Suprapubic skin (tissue), 4 donors: Measurements from ENCODE around the gene UMAD1. TPM values are rescaled to one million over a fixed set of nuclear protein-coding genes. Genes with fewer than 3 reads are reported as not detected.

Source experiments
- DNase-seq, 2 donors: peaks; one replicate each; pipeline ENCODE4 v3.0.0-alpha.2; 2019; ENCODE audit warnings: low spot score in 2 of 2
- H3K27ac ChIP-seq: fragments of 200-600 bp; sonication (generic); one replicate; pipeline ENCODE4 v1.5.1; 2019
- H3K27me3 ChIP-seq: fragments of 200-600 bp; sonication (generic); one replicate; pipeline ENCODE4 v1.5.1; 2019
- H3K36me3 ChIP-seq: fragments of 200-600 bp; sonication (generic); one replicate; pipeline ENCODE4 v1.5.1; 2019
- H3K4me1 ChIP-seq: fragments of 200-600 bp; sonication (generic); one replicate; pipeline ENCODE4 v1.5.1; 2019
- H3K4me3 ChIP-seq: fragments of 200-600 bp; sonication (generic); one replicate; pipeline ENCODE4 v1.5.1; 2019; ENCODE audit warnings: mild to moderate bottlenecking
- H3K9me3 ChIP-seq: fragments of 200-600 bp; sonication (generic); one replicate; pipeline ENCODE4 v1.5.1; 2019
- EP300 ChIP-seq: sonication (generic); formaldehyde crosslinking; IDR thresholded peaks from one replicate; pipeline ENCODE4 v1.6.1; 2017; ENCODE audit warnings: antibody characterized with exemption
- POLR2A ChIP-seq, 2 donors: fragments of 450-650 bp; IDR thresholded peaks; one replicate each; pipeline ENCODE4 v1.6.1; 2017; ENCODE audit warnings: antibody characterized with exemption in 2 of 2, mild to moderate bottlenecking in 2 of 2, moderate library complexity in 2 of 2
- POLR2AphosphoS5 ChIP-seq, 3 donors: sonication (generic); formaldehyde crosslinking; IDR thresholded peaks; one replicate each; pipeline ENCODE4 v1.6.1; 2017; ENCODE audit warnings: antibody characterized with exemption in 3 of 3
- WGBS: methylation state at CpG from one replicate; pipeline ENCODE4 v1.1.5; 2018; 5-methylcytosine and 5-hydroxymethylcytosine counted together
- total RNA-seq, 4 donors: library from RNA; depleted of rRNA; stranded (reverse); fragments of >200 nt; gene quantifications; one replicate each; pipeline ENCODE4 v1.1.0, GENCODE V29; 2016
- TF ChIP-seq, protein P1 (sequence below), 2 donors: fragments of 200-600 bp in 1 of 2; fragments of 450-650 bp in 1 of 2; sonication (generic) in 1 of 2; IDR thresholded peaks; one replicate each; pipeline ENCODE4 v1.5.1; 2016 to 2019; ENCODE audit warnings: antibody characterized with exemption in 2 of 2, mild to moderate bottlenecking in 1 of 2, moderate library complexity in 1 of 2

UMAD1 gene
- total RNA-seq, 4 donors from 2014 or later: 9.3 to 28.9 (median 17.7) TPM

DNA sequence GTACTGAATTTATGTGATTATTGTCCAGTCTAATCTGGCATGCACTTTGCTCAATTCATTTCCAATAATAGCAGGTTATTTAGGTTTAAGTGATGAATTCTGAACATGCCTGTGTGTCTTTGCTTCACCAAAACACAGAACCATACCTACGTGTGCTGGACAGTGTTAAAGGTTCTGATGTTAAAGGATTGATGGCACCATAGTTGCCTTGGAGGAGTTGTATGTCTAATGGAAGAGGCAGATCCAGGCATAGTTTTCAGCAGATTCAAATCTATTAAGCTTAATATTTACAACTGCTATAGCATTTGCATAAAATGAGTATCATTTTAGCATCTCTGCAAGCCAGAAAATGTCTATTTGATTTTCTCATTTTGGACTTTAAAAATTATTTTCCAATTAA is 28.0 kb upstream of the UMAD1 start:
- Histone ChIP-seq H3K36me3 (peaks cover 7% of the 10 kb centered on the region), H3K27me3 (no peaks in the 10 kb centered on the region), H3K4me3 (no peak overlapping the region), H3K27ac (no peak overlapping the region), H3K4me1 (no peaks in the 10 kb centered on the region), H3K9me3 (no peaks in the 10 kb centered on the region)
- TF ChIP-seq EP300 (no peak), POLR2AphosphoS5 (IDR thresholded peaks at IDR 0.05) (no peak), POLR2A (IDR thresholded peaks at IDR 0.05) (no peak)
- TF ChIP-seq, protein P1, sequence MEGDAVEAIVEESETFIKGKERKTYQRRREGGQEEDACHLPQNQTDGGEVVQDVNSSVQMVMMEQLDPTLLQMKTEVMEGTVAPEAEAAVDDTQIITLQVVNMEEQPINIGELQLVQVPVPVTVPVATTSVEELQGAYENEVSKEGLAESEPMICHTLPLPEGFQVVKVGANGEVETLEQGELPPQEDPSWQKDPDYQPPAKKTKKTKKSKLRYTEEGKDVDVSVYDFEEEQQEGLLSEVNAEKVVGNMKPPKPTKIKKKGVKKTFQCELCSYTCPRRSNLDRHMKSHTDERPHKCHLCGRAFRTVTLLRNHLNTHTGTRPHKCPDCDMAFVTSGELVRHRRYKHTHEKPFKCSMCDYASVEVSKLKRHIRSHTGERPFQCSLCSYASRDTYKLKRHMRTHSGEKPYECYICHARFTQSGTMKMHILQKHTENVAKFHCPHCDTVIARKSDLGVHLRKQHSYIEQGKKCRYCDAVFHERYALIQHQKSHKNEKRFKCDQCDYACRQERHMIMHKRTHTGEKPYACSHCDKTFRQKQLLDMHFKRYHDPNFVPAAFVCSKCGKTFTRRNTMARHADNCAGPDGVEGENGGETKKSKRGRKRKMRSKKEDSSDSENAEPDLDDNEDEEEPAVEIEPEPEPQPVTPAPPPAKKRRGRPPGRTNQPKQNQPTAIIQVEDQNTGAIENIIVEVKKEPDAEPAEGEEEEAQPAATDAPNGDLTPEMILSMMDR (IDR thresholded peaks at IDR 0.05): no peak
- WGBS: 72% methylated on average over 1 of the region's 1 CpG
- no peak for DNase-seq

DNA sequence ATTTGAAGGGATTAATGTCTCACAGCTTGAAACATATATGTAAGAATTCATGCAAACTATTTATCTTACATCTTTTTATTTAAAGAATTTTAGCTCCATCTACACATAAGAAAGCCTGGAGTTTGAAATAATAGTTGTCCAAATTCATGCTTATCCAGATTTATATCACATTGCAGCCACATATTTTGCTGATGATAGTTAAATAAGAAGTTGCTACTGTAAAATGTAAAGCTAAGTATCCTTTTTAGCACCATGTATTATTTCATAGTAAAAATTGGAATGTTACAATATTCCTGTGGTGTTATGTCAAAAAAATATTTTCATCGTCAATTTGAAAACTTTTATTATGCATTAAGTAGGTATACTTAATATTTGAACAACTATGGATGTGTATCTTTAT is 27.3 kb upstream of the UMAD1 start:
- Histone ChIP-seq H3K4me1 (no peaks in the 10 kb centered on the region), H3K9me3 (no peaks in the 10 kb centered on the region), H3K4me3 (no peak overlapping the region), H3K27ac (no peak overlapping the region), H3K36me3 (peaks cover under 1% of the 10 kb centered on the region), H3K27me3 (no peaks in the 10 kb centered on the region)
- DNase-seq: no peak
- WGBS: 98% methylated on average over 1 of the region's 1 CpG
- TF ChIP-seq POLR2A (IDR thresholded peaks at IDR 0.05): no peak
- TF ChIP-seq EP300: no peak
- TF ChIP-seq, protein P1 (IDR thresholded peaks at IDR 0.05): no peak
- TF ChIP-seq POLR2AphosphoS5 (IDR thresholded peaks at IDR 0.05): no peak

DNA sequence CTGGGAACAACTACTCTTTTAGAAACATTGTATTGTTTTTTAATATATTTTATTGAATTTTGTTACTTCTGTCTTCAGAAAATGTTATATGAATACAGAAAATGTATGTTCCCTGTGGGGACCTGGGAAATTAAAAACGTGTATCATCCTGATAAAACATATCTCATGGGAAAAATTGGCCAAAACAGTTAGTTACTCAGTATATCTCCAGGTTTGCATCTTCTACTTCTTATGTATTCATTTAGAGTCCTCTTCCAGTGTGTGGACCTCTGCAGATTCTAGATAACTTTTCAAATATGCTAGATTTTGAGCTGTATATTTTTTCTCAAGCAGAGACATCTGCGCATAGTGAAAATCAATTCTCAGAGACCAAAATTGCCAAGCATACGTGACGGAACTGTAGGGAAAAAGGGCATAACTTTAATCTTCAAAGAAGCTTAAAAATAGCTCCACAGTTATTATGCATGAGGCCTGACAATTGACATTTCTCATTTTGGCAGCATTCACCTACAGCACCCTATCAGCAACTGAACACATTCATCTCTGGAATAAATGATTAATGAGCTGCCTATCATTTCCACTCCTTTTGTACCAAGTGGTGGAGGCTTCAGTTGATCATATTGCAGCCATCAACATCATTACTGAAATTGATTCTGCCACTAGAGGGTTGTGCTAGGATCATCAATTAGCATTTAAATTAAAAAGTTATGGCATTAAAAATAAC is 26.4 kb upstream of the UMAD1 start:
- Histone ChIP-seq H3K4me1 (no peaks in the 10 kb centered on the region), H3K9me3 (no peaks in the 10 kb centered on the region), H3K4me3 (no peak overlapping the region), H3K36me3 (no peaks in the 10 kb centered on the region), H3K27ac (no peak overlapping the region), H3K27me3 (no peaks in the 10 kb centered on the region)
- no peak for DNase-seq
- TF ChIP-seq, protein P1 (IDR thresholded peaks at IDR 0.05): no peak
- TF ChIP-seq POLR2AphosphoS5 (IDR thresholded peaks at IDR 0.05) (no peak), POLR2A (IDR thresholded peaks at IDR 0.05) (no peak), EP300 (no peak)
- 71% methylated on average over 4 of the region's 4 CpGs for WGBS

DNA sequence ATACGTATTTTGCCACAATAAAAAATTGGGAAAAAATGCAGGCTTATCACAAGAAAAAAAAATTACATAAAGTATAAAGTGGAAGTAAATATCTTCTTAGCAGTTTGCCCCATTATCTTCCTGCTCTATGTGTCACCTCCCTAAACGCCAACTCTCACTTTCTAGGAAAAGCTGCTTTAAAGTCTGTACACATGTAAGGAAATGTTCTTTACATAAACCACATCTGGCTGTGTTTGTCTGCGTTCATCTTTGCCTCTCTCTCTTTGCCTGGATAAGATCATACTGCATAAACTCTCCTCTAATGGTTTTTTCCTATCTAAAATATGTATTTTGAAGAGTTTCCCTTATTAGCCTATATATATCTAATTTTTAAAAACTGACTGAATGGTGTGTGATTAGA is 23.0 kb upstream of the UMAD1 start:
- 68% methylated on average over 3 of the region's 3 CpGs for WGBS
- H3K4me3 ChIP-seq: no peak overlapping the region
- no peaks in the 10 kb centered on the region for H3K9me3 ChIP-seq
- TF ChIP-seq POLR2A (IDR thresholded peaks at IDR 0.05): no peak
- TF ChIP-seq POLR2AphosphoS5 (IDR thresholded peaks at IDR 0.05): no peak
- TF ChIP-seq, protein P1 (IDR thresholded peaks at IDR 0.05): no peak
- no peak for TF ChIP-seq EP300
- no peak overlapping the region for H3K27ac ChIP-seq
- no peaks in the 10 kb centered on the region for H3K27me3 ChIP-seq
- H3K4me1 ChIP-seq: no peaks in the 10 kb centered on the region
- DNase-seq: no peak
- no peaks in the 10 kb centered on the region for H3K36me3 ChIP-seq

DNA sequence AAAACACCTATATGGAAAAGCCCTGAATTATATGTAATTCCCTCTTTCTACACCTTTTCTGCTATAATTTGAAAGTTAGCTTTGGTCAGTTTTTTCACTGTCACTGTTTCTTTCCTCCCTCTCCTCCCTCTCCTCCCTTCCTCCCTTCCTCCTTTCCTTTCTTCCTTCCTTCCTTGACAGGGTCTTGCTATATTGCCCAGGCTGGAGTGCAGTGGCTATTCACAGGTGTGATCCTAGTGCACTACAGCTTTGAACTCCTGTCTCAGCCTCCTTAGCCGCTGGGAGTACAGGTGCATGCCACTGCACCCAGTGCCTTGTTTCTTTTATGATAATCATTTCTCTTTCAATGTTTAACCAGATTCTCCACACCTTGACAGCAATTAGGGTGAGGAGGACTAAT is 22.1 kb upstream of the UMAD1 start:
- TF ChIP-seq, protein P1 (IDR thresholded peaks at IDR 0.05): no peak
- TF ChIP-seq POLR2AphosphoS5 (IDR thresholded peaks at IDR 0.05) (no peak), EP300 (no peak), POLR2A (IDR thresholded peaks at IDR 0.05) (no peak)
- Histone ChIP-seq H3K27ac (no peak overlapping the region), H3K36me3 (no peaks in the 10 kb centered on the region), H3K4me3 (no peak overlapping the region), H3K9me3 (no peaks in the 10 kb centered on the region), H3K27me3 (no peaks in the 10 kb centered on the region), H3K4me1 (no peaks in the 10 kb centered on the region)
- DNase-seq: no peak
- WGBS: 96% methylated on average over 1 of the region's 1 CpG
